ENCODE data around the gene IL18BP. TPM values are rescaled to one million over a fixed set of nuclear protein-coding genes. Genes with fewer than 3 reads are reported as not detected.

Gene IL18BP
- total RNA-seq, 6 donors from 2014 or later = 4.6 to 45.1 (median 16.9) TPM

DNA sequence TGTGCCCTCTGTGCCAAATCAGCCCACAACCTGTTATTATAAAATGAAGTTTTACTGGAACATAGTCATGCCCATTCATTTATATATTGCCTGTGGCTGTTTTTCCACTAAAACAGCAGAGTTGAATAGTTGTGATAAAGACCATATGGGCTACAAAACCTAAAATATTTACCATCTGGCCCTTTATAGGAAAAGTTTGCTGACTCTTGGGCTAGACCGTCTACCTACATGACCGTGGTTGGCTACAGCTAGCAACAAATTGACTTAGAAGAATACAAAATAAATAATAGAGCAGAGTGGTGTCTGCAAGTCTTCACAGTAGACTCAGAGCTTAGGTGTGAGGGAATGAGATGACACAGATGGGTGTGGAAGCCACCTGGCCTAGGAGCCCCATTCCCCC is 11.2 kb upstream of the IL18BP start:
- Histone ChIP-seq H3K9me3 (no peaks in the 10 kb centered on the region), H3K36me3 (peaks cover 0 to 27% (median 2%) of the 10 kb centered on the region in 4 donors), H3K27ac (no peak overlapping the region), H3K4me1 (no peaks in the 10 kb centered on the region), H3K4me3 (no peak overlapping the region), H3K27me3 (no peaks in the 10 kb centered on the region)
- TF ChIP-seq, protein P1, sequence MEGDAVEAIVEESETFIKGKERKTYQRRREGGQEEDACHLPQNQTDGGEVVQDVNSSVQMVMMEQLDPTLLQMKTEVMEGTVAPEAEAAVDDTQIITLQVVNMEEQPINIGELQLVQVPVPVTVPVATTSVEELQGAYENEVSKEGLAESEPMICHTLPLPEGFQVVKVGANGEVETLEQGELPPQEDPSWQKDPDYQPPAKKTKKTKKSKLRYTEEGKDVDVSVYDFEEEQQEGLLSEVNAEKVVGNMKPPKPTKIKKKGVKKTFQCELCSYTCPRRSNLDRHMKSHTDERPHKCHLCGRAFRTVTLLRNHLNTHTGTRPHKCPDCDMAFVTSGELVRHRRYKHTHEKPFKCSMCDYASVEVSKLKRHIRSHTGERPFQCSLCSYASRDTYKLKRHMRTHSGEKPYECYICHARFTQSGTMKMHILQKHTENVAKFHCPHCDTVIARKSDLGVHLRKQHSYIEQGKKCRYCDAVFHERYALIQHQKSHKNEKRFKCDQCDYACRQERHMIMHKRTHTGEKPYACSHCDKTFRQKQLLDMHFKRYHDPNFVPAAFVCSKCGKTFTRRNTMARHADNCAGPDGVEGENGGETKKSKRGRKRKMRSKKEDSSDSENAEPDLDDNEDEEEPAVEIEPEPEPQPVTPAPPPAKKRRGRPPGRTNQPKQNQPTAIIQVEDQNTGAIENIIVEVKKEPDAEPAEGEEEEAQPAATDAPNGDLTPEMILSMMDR (IDR thresholded peaks at IDR 0.05) = no peak
- TF ChIP-seq POLR2AphosphoS5 (IDR thresholded peaks at IDR 0.05) (no peak), EP300 (IDR thresholded peaks at IDR 0.05) (no peak), POLR2A (IDR thresholded peaks at IDR 0.05) (no peak)
- no peak for ATAC-seq (ENCODE audit: low FRiP score in 2 of 2)
- DNase-seq = no peak
- WGBS, 2 donors = 40 to 50% methylated on average over 2 of the region's 2 CpGs

DNA sequence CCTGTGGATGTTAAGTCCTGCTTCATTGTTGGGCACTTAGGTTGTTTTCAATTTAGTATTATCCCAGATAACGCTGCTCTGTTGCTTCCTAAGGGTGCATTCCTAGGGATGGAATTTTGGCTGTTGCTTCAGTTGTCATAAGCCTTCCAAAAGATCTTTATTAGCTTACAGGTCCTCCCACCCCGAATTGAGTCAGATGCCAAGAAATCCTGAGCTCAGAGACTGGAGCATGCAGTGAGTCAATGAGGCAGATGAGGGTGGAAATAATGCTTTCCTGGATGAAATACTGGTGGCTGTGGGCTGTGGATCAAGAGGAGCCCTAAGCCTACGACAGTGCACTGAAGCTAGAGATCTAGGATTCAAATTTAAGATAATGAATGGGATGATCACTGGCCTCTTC is 10.7 kb upstream of the IL18BP start:
- ATAC-seq (ENCODE audit: low FRiP score in 2 of 2) (peak in 1 of 2 donors; percentile 83), DNase-seq (no peak)
- H3K4me1 ChIP-seq = no peaks in the 10 kb centered on the region
- TF ChIP-seq POLR2A (IDR thresholded peaks at IDR 0.05) = no peak
- TF ChIP-seq POLR2AphosphoS5 (IDR thresholded peaks at IDR 0.05) = no peak
- TF ChIP-seq EP300 (IDR thresholded peaks at IDR 0.05) = no peak
- TF ChIP-seq, protein P1 (IDR thresholded peaks at IDR 0.05) = no peak
- H3K4me3 ChIP-seq = no peak overlapping the region
- H3K9me3 ChIP-seq = no peaks in the 10 kb centered on the region
- peaks cover 0 to 25% (median 2%) of the 10 kb centered on the region in 4 donors for H3K36me3 ChIP-seq
- no peak overlapping the region for H3K27ac ChIP-seq
- no peaks in the 10 kb centered on the region for H3K27me3 ChIP-seq
- 71 to 88% methylated on average over 3 of the region's 3 CpGs for WGBS, 2 donors

DNA sequence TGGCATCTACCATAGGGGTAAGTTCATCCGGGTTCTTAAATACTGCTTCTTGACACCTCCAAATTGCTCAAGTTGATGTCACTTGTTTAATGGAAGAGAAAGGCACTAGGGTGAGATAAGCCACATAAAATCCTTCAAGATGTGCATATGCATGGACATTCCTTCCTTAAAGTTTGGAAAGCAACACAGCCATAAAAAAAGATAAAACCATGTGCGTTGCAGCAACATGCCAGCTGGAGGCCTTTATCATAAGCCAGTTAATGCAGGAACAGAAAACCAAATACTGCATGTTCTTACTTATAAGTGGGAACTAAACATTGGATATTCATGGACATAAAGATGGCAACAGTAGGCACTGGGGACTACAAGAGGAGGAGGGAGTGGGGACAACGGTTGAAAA is 8.0 kb upstream of the IL18BP start:
- no peaks in the 10 kb centered on the region for H3K27me3 ChIP-seq
- no peak overlapping the region for H3K27ac ChIP-seq
- no peaks in the 10 kb centered on the region for H3K4me1 ChIP-seq
- peaks cover 0 to 12% (median 2%) of the 10 kb centered on the region in 4 donors for H3K36me3 ChIP-seq
- no peak overlapping the region for H3K4me3 ChIP-seq
- 61 to 64% methylated on average over 3 of the region's 3 CpGs for WGBS, 2 donors
- no peaks in the 10 kb centered on the region for H3K9me3 ChIP-seq
- DNase-seq (no peak), ATAC-seq (ENCODE audit: low FRiP score in 2 of 2) (no peak)
- no peak for TF ChIP-seq POLR2A (IDR thresholded peaks at IDR 0.05)

DNA sequence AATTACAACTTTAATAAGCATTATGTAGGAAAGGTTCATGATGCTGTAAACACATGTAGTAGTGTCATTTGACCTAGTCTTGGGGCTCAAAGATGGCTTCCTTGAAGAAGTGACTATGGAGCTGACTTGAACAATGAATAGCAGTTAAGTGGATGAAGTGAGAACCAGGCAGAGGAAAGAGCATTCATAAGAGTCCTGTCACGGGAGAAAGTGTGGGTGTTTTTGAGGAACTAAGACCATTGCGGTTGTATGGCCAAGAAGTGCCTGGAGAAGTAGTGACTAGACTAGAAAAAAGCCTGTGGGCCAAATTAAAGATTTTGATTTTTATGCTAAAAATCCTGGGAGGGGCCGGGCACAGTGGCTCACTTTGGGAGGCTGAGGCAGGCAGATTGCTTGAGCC is 7.2 kb upstream of the IL18BP start:
- 69 to 86% methylated on average over 3 of the region's 3 CpGs for WGBS, 2 donors
- Histone ChIP-seq H3K27me3 (no peaks in the 10 kb centered on the region), H3K4me1 (peaks cover 0 to under 1% (median 0%) of the 10 kb centered on the region in 4 donors), H3K36me3 (peaks cover 0 to 18% (median 2%) of the 10 kb centered on the region in 4 donors), H3K4me3 (no peak overlapping the region), H3K9me3 (no peaks in the 10 kb centered on the region), H3K27ac (peak overlapping the region in 1 of 4 donors; percentile 3)
- TF ChIP-seq, protein P1 (IDR thresholded peaks at IDR 0.05) = no peak
- ATAC-seq (ENCODE audit: low FRiP score in 2 of 2) (peak in 1 of 2 donors; percentile 78), DNase-seq (no peak)

DNA sequence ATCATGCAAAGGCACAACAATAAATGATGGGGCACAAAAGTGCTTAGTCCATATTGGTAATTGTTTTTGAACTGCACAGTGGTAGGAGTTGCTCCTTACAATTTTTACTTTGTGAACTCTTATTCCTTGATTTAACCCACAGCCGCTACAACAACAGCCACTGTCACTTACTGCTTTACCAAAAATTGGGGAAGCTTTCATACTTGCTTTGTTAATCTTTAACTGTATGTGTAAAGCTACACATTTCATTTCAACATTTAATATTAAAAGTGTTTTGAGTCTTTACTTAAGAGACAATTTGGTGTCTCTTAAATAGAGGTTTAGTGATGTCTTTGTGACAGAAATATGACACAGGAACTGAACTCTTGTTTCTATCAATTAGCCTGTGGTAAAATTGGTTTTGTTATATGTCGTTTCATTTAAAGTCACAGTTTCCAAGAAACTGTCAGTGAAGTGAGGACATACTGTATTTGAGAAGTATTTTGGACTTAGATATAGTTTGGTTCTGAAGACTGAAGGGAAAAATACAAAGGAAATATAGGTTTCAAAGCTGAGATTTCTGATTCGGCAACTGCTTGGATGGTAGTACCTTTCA is 6.5 kb upstream of the IL18BP start:
- Histone ChIP-seq H3K36me3 (peaks cover 0 to 20% (median 2%) of the 10 kb centered on the region in 4 donors), H3K4me1 (peaks cover 0 to 4% (median 0%) of the 10 kb centered on the region in 4 donors), H3K27ac (no peak overlapping the region), H3K4me3 (no peak overlapping the region), H3K9me3 (no peaks in the 10 kb centered on the region), H3K27me3 (no peaks in the 10 kb centered on the region)
- TF ChIP-seq EP300 (IDR thresholded peaks at IDR 0.05) (no peak), POLR2A (IDR thresholded peaks at IDR 0.05) (no peak), POLR2AphosphoS5 (IDR thresholded peaks at IDR 0.05) (no peak)
- TF ChIP-seq, protein P1 (IDR thresholded peaks at IDR 0.05) = no peak
- no peak for DNase-seq
- WGBS, 2 donors = 78 to 79% methylated on average over 3 of the region's 3 CpGs
- no peak for ATAC-seq (ENCODE audit: low FRiP score in 2 of 2)

Measured in upper lobe of left lung (tissue), 6 donors.